ENCODE data around the gene SOWAHA.
A peak's percentile ranks its signal among the peaks of the same experiment; 100 is the strongest.
"Not testable (repeated sequence)": the region's sequence is repeated elsewhere in the genome, so short reads cannot be mapped to it uniquely, and the experiment has no call there.

SOWAHA gene

DNA sequence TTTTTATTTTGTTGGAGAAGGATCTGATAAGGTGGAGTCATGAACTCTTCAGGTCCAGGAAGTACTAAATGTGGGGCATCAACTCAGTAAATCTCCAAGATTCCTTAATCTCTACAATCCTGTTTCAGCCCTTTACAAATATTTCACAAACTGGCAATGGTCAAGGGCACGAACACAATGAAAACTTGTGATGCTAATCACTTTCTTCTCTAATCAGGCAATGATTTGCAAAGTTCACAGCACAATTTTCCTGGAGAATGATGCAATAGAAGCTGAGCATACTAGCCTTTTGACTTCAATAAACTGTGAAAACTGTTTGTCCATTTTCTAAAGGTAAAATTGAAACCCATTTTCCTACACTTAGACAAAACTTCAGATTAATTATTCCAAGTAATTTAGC lies 36.2 kb downstream of the SOWAHA start:
- CTCF ChIA-PET, result no interaction called here
- Mint-ChIP-seq H3K9me3 (no peaks in the 10 kb centered on the region), H3K36me3 (no peaks in the 10 kb centered on the region), H3K4me3 (no peak overlapping the region), H3K27me3 (peaks cover 9% of the 10 kb centered on the region), H3K27ac (no peak overlapping the region), H3K4me1 (peaks cover 2% of the 10 kb centered on the region)
- DNase-seq, result no peak

DNA sequence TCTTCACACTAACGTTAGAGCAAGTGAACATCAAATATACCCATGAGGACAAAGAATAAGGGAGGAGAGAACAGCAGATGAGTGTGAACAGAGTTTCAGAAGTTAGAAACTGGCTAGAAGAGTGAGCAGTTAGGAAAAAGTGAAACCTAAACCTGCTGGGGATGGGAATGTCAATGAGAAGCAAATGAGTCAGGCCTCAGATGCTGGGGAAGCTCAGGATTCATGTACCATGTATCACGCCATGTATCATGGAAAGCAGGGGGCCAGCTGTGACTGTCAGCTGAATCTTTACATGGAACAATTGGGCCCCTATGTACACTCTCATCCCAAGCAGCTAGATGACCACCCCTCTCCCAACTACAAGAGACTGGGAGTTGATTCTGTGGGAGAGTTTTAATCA lies 37.0 kb downstream of the SOWAHA start:
- H3K9me3 Mint-ChIP-seq, result no peaks in the 10 kb centered on the region
- CTCF ChIA-PET, result no interaction called here
- no peak overlapping the region for H3K27ac Mint-ChIP-seq
- no peak overlapping the region for H3K4me3 Mint-ChIP-seq
- H3K36me3 Mint-ChIP-seq, result no peaks in the 10 kb centered on the region
- DNase-seq, result no peak
- H3K27me3 Mint-ChIP-seq, result peaks cover 11% of the 10 kb centered on the region
- peaks cover 2% of the 10 kb centered on the region for H3K4me1 Mint-ChIP-seq

DNA sequence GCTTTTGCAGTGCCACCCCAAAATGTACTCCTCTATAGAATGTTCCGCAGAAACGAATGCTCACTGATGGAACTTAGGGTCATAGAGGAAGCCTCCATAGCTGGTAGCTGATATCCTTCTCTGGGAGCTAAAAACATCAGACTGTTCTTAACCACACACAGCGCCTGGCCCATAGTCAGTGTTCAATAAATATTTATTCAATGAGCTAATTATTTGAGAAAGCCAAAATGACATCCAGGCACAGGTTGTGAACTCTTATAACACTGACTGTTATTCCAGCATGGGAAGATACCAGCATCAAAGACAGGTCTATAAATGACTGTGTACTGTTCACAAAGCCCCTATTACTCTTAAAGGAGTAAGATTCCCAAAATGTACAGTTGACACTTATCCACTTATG lies 40.2 kb downstream of the SOWAHA start:
- Mint-ChIP-seq H3K36me3 (no peaks in the 10 kb centered on the region), H3K4me3 (no peak overlapping the region), H3K27me3 (peaks cover 39% of the 10 kb centered on the region), H3K9me3 (no peaks in the 10 kb centered on the region), H3K4me1 (peaks cover 2% of the 10 kb centered on the region), H3K27ac (no peak overlapping the region)
- CTCF ChIA-PET, result interaction anchor here (1.1 kb wide), 1 partner anchor 11 kb away, joined by 3 read pairs; no protein-coding TSS in a partner anchor
- no peak for DNase-seq

DNA sequence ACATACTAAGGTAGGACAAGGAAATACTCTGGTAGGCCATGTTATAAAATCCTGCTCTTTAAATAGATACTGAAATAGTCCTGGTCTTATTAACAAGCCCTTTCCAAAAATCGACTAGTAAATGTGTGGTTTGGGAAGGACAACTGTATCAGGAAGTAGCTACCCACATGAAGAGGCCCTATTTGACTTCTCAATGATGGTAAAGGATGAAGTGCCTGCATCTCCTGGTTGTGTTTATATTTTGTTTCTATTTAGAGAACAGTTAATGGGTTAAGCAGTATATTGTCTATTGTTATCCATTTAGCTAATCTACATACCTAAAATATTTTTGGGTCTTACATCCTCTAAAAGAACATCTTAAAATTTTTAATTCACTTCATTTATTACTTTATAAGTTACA lies 40.7 kb downstream of the SOWAHA start:
- Mint-ChIP-seq H3K9me3 (no peaks in the 10 kb centered on the region), H3K27ac (no peak overlapping the region), H3K4me1 (peaks cover 2% of the 10 kb centered on the region), H3K36me3 (no peaks in the 10 kb centered on the region), H3K4me3 (no peak overlapping the region), H3K27me3 (peaks cover 39% of the 10 kb centered on the region)
- CTCF ChIA-PET, result interaction anchor here (1.1 to 1.4 kb wide), 2 partner anchors 10 to 31 kb away, joined by 3 read pairs; no protein-coding TSS in a partner anchor
- no peak for DNase-seq

DNA sequence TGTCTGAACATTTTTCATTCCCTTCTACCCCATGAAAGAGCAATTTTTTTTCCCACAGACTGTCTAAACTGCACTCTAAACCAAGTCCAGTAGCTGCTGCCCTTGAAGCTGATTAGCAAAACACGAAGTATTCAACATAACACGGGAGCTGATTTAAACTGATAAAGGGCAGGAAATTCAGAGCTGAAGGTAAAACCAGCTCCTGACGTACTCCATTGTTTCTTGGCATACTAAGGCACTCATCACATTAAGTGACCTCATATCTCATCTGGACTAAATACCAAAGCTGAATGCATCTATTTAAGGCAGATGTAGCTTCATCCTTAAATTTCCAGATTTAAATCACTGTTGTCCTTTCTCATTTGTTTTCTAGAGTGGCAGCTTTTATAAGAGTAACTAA lies 41.2 kb downstream of the SOWAHA start:
- no peaks in the 10 kb centered on the region for H3K36me3 Mint-ChIP-seq
- H3K4me1 Mint-ChIP-seq, result peaks cover 2% of the 10 kb centered on the region
- H3K27ac Mint-ChIP-seq, result no peak overlapping the region
- DNase-seq, result no peak
- peaks cover 39% of the 10 kb centered on the region for H3K27me3 Mint-ChIP-seq
- CTCF ChIA-PET, result interaction anchor here (1.0 to 1.4 kb wide), 4 partner anchors 10 to 169 kb away, joined by 3 to 4 read pairs (median 3); no protein-coding TSS in a partner anchor
- no peak overlapping the region for H3K4me3 Mint-ChIP-seq
- no peaks in the 10 kb centered on the region for H3K9me3 Mint-ChIP-seq

DNA sequence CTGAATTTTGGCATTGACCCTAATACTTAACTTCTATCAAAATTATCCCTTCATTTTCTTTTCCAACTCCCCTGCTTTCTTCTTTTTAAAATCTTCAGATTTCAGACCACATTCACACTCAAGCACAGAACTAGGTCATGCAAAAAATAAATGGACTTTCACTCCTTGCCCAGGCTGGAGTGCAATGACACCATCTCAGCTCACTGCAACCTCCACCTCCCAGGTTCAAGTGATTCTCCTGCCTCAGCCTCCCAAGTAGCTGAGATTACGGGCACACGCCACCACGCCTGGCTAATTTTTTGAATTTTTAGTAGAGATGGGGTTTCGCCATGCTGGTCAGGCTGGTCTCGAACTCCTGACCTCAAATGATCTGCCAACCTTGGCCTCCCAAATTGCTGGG lies 41.9 kb downstream of the SOWAHA start:
- H3K4me3 Mint-ChIP-seq, H3K36me3 Mint-ChIP-seq, H3K9me3 Mint-ChIP-seq, H3K27ac Mint-ChIP-seq, H3K4me1 Mint-ChIP-seq, DNase-seq: not testable (repeated sequence)
- H3K27me3 Mint-ChIP-seq, result peaks cover 39% of the 10 kb centered on the region
- CTCF ChIA-PET, result interaction anchor here (1.0 to 1.4 kb wide), 3 partner anchors 11 to 170 kb away, joined by 3 to 4 read pairs (median 3); no protein-coding TSS in a partner anchor

DNA sequence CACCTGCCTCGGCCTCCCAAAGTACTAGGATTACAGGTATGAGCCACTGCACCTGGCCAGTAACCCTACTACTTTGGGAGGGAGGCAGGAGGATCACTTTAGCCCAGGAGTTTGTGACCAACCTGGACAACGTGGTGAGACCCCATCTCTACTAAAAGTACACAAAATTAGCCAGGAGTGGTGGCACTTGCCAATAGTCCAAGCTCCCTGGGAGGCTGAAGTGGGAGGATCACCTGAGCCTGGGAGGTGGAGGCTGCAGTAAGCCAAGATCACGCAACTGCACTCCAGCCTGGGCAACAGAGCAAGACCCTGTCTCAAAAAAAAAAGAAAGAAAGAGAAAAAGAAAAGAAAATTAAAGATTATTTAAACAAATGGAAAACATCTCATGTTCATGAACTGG lies 42.9 kb downstream of the SOWAHA start:
- no peak for DNase-seq
- Mint-ChIP-seq H3K4me1 (peaks cover 2% of the 10 kb centered on the region), H3K27ac (no peak overlapping the region), H3K4me3 (no peak overlapping the region), H3K9me3 (no peaks in the 10 kb centered on the region), H3K27me3 (peaks cover 36% of the 10 kb centered on the region), H3K36me3 (no peaks in the 10 kb centered on the region)
- CTCF ChIA-PET, result no interaction called here

DNA sequence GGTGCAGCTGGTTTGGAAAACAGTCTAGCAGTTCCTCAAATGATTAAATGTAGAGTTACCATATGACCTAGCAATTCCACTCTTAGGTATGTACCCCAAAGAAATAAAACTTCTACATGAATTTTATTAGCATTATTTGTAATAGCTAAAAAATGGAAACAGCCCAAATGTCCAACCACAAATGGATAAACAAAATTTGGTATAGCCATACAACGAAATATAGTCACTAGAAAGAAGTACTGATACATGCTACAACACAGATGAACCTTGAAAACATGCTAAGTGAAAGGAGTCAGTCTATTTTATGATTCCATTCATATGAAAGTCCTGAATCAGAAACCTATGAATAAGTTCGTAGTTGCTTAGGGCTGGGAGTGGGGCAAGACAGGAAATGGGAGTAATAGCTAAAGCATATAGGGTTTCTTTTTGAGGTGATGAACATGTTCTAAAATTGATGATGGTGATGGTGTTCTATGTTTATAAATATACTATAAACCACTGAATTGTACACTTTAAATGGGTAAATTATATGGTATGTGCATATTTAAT lies 46.9 kb downstream of the SOWAHA start:
- CTCF ChIA-PET, result interaction anchor here (1.3 kb wide), 1 partner anchor 26 kb away, joined by 3 read pairs; no protein-coding TSS in a partner anchor
- H3K4me3 Mint-ChIP-seq, result no peak overlapping the region

DNA sequence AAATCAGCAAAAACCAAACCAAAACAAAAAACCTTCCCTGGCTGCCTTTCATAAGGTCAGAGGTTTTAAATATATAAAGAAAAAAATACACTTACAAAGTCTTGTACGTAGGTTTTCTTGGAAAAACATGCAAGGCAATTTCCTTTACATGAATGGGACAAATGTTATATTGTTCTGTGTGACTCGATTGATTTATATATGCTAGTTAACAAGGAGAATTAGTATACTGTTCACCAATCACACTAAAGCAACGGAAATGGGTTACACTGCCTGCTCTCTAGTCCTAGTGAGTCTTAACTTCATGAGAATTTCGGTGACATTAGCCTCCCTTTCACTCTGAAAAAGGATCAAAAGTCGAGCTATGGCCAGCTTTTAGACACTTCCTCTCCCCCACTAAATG lies 47.6 kb downstream of the SOWAHA start:
- H3K4me1 Mint-ChIP-seq, result peaks cover 6% of the 10 kb centered on the region
- CTCF ChIA-PET, result interaction anchor here (1.3 kb wide), 1 partner anchor 27 kb away, joined by 3 read pairs; no protein-coding TSS in a partner anchor
- no peaks in the 10 kb centered on the region for H3K36me3 Mint-ChIP-seq
- no peaks in the 10 kb centered on the region for H3K9me3 Mint-ChIP-seq
- H3K27me3 Mint-ChIP-seq, result peaks cover 39% of the 10 kb centered on the region
- H3K27ac Mint-ChIP-seq, result no peak overlapping the region
- DNase-seq, result no peak
- H3K4me3 Mint-ChIP-seq, result no peak overlapping the region

More for the DNA sequence above, 46.9 kb downstream of the SOWAHA start:
- Mint-ChIP-seq H3K36me3 (no peaks in the 10 kb centered on the region), H3K27ac (no peak overlapping the region), H3K4me1 (no peaks in the 10 kb centered on the region), H3K27me3 (peaks cover 47% of the 10 kb centered on the region), H3K9me3 (no peaks in the 10 kb centered on the region)
- no peak for DNase-seq

DNA sequence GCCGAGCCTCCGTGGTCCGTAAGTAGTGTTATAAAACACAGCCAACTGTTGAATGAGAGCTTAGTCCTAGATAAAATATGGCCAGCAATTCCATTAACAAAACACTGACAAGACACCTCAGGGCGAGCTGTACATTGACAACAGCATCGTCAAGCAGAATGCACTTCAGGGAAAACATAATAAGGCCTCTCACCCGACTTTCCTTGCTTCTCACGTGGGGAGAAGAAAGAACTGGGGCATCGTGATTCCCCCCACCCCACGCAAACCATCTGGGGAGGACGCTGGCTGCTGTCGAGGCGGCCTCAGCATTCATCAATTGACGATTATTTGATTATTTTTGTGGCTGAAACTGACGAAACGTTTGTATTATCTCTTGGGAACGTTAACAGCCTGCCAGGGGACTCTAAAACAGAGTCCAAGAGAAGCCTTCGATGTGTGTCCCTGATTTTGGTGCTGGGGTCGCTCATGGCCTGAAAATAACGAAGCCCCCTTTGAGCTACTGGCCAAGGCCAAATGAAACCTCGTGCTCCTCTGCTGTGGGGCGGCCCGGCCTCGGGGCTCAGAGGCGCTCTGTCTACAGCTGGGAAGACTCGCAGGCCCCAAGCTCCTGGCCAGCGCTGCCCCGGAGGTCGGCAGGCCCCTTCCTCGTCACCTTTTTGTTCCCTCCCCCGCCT lies 52.7 kb downstream of the SOWAHA start:
- Mint-ChIP-seq H3K27me3 (peaks cover 24% of the 10 kb centered on the region), H3K27ac (peak overlapping the region; percentile 98), H3K36me3 (peaks cover 24% of the 10 kb centered on the region), H3K4me1 (peaks cover 24% of the 10 kb centered on the region), H3K9me3 (no peaks in the 10 kb centered on the region), H3K4me3 (peak overlapping the region; percentile 93)
- no peak for DNase-seq
- CTCF ChIA-PET, result interaction anchor here (0.7 to 1.1 kb wide), 2 partner anchors 11 to 17 kb away, joined by 3 to 4 read pairs; no protein-coding TSS in a partner anchor
